ENCODE data around the gene DUSP1. TPM values are rescaled to one million over a fixed set of nuclear protein-coding genes. Genes with fewer than 3 reads are reported as not detected.

The DUSP1 gene
- total and polyA plus RNA-seq, 2 of the 13 experiments (the other 11 are each of a cell fraction or from before 2014, with no cell fraction given): 27.1 to 55.5 TPM

- Histone ChIP-seq H3K79me2 (ENCODE audit: insufficient read depth, low read length) (no peaks in the 10 kb centered on the region), H3K4me2 (ENCODE audit: low read depth, low read length) (peak overlapping the region; percentile 69), H3K9ac (ENCODE audit: insufficient read depth, low read depth, low read length) (no peak overlapping the region), H3K27ac (ENCODE audit: extremely low read length, insufficient read depth, low read length) (no peak overlapping the region), H3K4me1 (ENCODE audit: insufficient read depth, low read length) (peaks cover 82% of the 10 kb centered on the region), H2AFZ (ENCODE audit: low read length) (no peak overlapping the region), H3K27me3 (ENCODE audit: control insufficient read depth in 1 of 2, insufficient read depth in 2 of 2, low read length in 2 of 2) (peaks cover 4 to 28% of the 10 kb centered on the region in 2 experiments; a peak in 4 of 5 replicates), H3K9me3 (ENCODE audit: low read length) (no peaks in the 10 kb centered on the region), H3K4me3 (replicated peaks in 1 of 3; ENCODE audit: insufficient read depth in 1 of 3, low read depth in 2 of 3, low read length in 3 of 3) (peak overlapping the region in 1 of 3 experiments; percentile 30; a peak in 2 of 6 replicates), H3K36me3 (replicated peaks in 1 of 2; ENCODE audit: control insufficient read depth in 1 of 2, insufficient read depth in 2 of 2, low read length in 2 of 2) (no peaks in the 10 kb centered on the region), H4K20me1 (ENCODE audit: insufficient read depth, low read length) (no peaks in the 10 kb centered on the region)
- POLR2A ChIA-PET: interaction anchor here (0.6 to 2.1 kb wide), 8 partner anchors 9 to 560 kb away, joined by 3 to 16 read pairs (median 7); partner anchors contain the start of gene DUSP1
- in situ Hi-C loops (cut with HindIII; ENCODE audit: extremely low pct_ligation_motif_present, low pct_unique_long_range_greater_than_20kb) (loop anchor here (5.0 to 25.0 kb wide), 2 partner anchors 178 to 413 kb away; partner anchors contain the start of gene BNIP1), intact Hi-C loops (cut with micrococcal nuclease; ENCODE audit: unreplicated experiment) (no loop called here)
- CTCF ChIA-PET (ENCODE audit: low intra/inter-chr PET ratio, low total read pairs): interaction anchor here (0.7 kb wide), 1 partner anchor 8 kb away, joined by 3 read pairs; no protein-coding TSS in a partner anchor
- BruUV-seq (replicated peaks): no TSS peak
- FAIRE-seq (peak; percentile 65), ATAC-seq (peak; percentile 65), DNase-seq (ENCODE audit: low spot score) (peak; percentile 64)
- WGBS (ENCODE audit: low lambda C conversion rate): 18% methylated on average over 22 of the region's 22 CpGs
- no peak for TF ChIP-seq IKZF1 (IDR thresholded peaks at IDR 0.05)
- TF ChIP-seq, protein P1, sequence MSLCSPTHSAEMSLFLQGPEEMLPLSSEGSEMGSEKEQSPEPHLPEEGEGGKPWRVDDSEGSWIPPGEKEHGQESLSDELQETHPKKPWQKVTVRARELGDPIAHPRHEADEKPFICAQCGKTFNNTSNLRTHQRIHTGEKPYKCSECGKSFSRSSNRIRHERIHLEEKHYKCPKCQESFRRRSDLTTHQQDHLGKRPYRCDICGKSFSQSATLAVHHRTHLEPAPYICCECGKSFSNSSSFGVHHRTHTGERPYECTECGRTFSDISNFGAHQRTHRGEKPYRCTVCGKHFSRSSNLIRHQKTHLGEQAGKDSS (CRISPR knock-in tag; IDR thresholded peaks at IDR 0.05; ENCODE audit: borderline replicate concordance, low read depth): no peak
- TF ChIP-seq TEAD3 (CRISPR knock-in tag; optimal IDR thresholded peaks at IDR 0.05; ENCODE audit: borderline replicate concordance): no peak
- TF ChIP-seq GTF3A (CRISPR knock-in tag; conservative IDR thresholded peaks at IDR 0.05): no peak
- no peak for TF ChIP-seq ZNF30 (CRISPR knock-in tag; IDR thresholded peaks at IDR 0.05)
- TF ChIP-seq, protein P2, sequence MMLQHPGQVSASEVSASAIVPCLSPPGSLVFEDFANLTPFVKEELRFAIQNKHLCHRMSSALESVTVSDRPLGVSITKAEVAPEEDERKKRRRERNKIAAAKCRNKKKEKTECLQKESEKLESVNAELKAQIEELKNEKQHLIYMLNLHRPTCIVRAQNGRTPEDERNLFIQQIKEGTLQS (CRISPR knock-in tag; IDR thresholded peaks at IDR 0.05): no peak
- TF ChIP-seq, protein P3, sequence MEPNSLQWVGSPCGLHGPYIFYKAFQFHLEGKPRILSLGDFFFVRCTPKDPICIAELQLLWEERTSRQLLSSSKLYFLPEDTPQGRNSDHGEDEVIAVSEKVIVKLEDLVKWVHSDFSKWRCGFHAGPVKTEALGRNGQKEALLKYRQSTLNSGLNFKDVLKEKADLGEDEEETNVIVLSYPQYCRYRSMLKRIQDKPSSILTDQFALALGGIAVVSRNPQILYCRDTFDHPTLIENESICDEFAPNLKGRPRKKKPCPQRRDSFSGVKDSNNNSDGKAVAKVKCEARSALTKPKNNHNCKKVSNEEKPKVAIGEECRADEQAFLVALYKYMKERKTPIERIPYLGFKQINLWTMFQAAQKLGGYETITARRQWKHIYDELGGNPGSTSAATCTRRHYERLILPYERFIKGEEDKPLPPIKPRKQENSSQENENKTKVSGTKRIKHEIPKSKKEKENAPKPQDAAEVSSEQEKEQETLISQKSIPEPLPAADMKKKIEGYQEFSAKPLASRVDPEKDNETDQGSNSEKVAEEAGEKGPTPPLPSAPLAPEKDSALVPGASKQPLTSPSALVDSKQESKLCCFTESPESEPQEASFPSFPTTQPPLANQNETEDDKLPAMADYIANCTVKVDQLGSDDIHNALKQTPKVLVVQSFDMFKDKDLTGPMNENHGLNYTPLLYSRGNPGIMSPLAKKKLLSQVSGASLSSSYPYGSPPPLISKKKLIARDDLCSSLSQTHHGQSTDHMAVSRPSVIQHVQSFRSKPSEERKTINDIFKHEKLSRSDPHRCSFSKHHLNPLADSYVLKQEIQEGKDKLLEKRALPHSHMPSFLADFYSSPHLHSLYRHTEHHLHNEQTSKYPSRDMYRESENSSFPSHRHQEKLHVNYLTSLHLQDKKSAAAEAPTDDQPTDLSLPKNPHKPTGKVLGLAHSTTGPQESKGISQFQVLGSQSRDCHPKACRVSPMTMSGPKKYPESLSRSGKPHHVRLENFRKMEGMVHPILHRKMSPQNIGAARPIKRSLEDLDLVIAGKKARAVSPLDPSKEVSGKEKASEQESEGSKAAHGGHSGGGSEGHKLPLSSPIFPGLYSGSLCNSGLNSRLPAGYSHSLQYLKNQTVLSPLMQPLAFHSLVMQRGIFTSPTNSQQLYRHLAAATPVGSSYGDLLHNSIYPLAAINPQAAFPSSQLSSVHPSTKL (CRISPR knock-in tag; IDR thresholded peaks at IDR 0.05): peak; percentile 74
- no peak for TF ChIP-seq ZSCAN31 (CRISPR knock-in tag; IDR thresholded peaks at IDR 0.05; ENCODE audit: low read depth)
- TF ChIP-seq, protein P4, sequence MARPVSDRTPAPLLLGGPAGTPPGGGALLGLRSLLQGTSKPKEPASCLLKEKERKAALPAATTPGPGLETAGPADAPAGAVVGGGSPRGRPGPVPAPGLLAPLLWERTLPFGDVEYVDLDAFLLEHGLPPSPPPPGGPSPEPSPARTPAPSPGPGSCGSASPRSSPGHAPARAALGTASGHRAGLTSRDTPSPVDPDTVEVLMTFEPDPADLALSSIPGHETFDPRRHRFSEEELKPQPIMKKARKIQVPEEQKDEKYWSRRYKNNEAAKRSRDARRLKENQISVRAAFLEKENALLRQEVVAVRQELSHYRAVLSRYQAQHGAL (CRISPR knock-in tag; IDR thresholded peaks at IDR 0.05; ENCODE audit: not compliant biosample characterization): no peak
- no peak for TF ChIP-seq MBD4 (IDR thresholded peaks at IDR 0.05; ENCODE audit: borderline replicate concordance, low read length)
- no peak for TF ChIP-seq PHB2 (IDR thresholded peaks at IDR 0.05; ENCODE audit: partially characterized antibody)
- TF ChIP-seq ZNF891 (CRISPR knock-in tag; IDR thresholded peaks at IDR 0.05): no peak
- no peak for TF ChIP-seq HNRNPH1 (optimal IDR thresholded peaks at IDR 0.05; ENCODE audit: low read depth, low read length)
- TF ChIP-seq ZNF468 (CRISPR knock-in tag; IDR thresholded peaks at IDR 0.05): no peak
- TF ChIP-seq, protein P5, sequence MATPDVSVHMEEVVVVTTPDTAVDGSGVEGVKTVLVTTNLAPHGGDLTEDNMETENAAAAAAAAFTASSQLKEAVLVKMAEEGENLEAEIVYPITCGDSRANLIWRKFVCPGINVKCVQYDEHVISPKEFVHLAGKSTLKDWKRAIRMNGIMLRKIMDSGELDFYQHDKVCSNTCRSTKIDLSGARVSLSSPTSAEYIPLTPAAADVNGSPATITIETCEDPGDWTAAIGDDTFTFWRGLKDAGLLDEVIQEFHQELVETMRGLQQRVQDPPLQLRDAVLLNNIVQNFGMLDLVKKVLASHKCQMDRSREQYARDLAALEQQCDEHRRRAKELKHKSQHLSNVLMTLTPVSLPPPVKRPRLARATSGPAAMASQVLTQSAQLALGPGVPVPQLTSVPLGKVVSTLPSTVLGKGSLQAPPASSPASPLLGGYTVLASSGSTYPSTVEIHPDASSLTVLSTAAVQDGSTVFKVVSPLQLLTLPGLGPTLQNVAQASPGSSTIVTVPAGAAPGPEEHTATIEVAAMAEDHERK (CRISPR knock-in tag; IDR thresholded peaks at IDR 0.05; ENCODE audit: low read depth): no peak
- no peak for TF ChIP-seq TMF1 (CRISPR knock-in tag; IDR thresholded peaks at IDR 0.05; ENCODE audit: low read depth)
Observed at GRCh38 chr5:172724242-172725183, 46.5 kb downstream of the DUSP1 start.
